ENCODE data around the gene NUB1.

Gene NUB1

GRCh38 chr7:151404216-151405011 lies 62.8 kb downstream of the NUB1 start:
- no peak for DNase-seq (ENCODE audit: low spot score)

- no peak for DNase-seq (ENCODE audit: low spot score)
Observed at GRCh38 chr7:151405056-151405455, 63.4 kb downstream of the NUB1 start.

- no peak for DNase-seq (ENCODE audit: low spot score)
Observed at GRCh38 chr7:151405588-151405987, 64.0 kb downstream of the NUB1 start.

- DNase-seq (ENCODE audit: low spot score), result no peak
Observed at GRCh38 chr7:151406051-151406875, 64.7 kb downstream of the NUB1 start.

- DNase-seq (ENCODE audit: low spot score), result no peak
Observed at GRCh38 chr7:151406886-151407583, 65.4 kb downstream of the NUB1 start.

GRCh38 chr7:151408498-151408838 lies 66.9 kb downstream of the NUB1 start:
- DNase-seq (ENCODE audit: low spot score), result no peak

GRCh38 chr7:151408839-151409666 lies 67.4 kb downstream of the NUB1 start:
- DNase-seq (ENCODE audit: low spot score), result no peak

- no peak for DNase-seq (ENCODE audit: low spot score)
Observed at GRCh38 chr7:151409667-151410404, 68.2 kb downstream of the NUB1 start, which contains the start of gene WDR86. TSS of gene WDR86 (minus strand) at chr7:151410038. CDS start at chr7:151409589, 449 bp downstream.

GRCh38 chr7:151410405-151411390 lies 69.1 kb downstream of the NUB1 start:
- no peak for DNase-seq (ENCODE audit: low spot score)

- no peak for DNase-seq (ENCODE audit: low spot score)
Observed at GRCh38 chr7:151411551-151411950, 69.9 kb downstream of the NUB1 start.

- DNase-seq (ENCODE audit: low spot score), result no peak
Observed at GRCh38 chr7:151412318-151412717, 70.7 kb downstream of the NUB1 start.

GRCh38 chr7:151413241-151413640 lies 71.6 kb downstream of the NUB1 start:
- no peak for DNase-seq (ENCODE audit: low spot score)

- no peak for DNase-seq (ENCODE audit: low spot score)
Observed at GRCh38 chr7:151415375-151416105, 73.9 kb downstream of the NUB1 start.

GRCh38 chr7:151416112-151416940 lies 74.7 kb downstream of the NUB1 start:
- DNase-seq (ENCODE audit: low spot score), result no peak

- no peak for DNase-seq (ENCODE audit: low spot score)
Observed at GRCh38 chr7:151416941-151417315, 75.3 kb downstream of the NUB1 start.

GRCh38 chr7:151420144-151420543 lies 78.5 kb downstream of the NUB1 start:
- DNase-seq (ENCODE audit: low spot score), result peak; percentile 8

GRCh38 chr7:151422212-151422611 lies 80.6 kb downstream of the NUB1 start:
- DNase-seq (ENCODE audit: low spot score), result no peak

- DNase-seq (ENCODE audit: low spot score), result no peak
Observed at GRCh38 chr7:151423226-151423625, 81.6 kb downstream of the NUB1 start.

Measured in COLO829 (cell line).